ENCODE results near the gene DVL3.
A peak's percentile ranks its signal among the peaks of the same experiment; 100 is the strongest.
"Not testable (repeated sequence)": the region's sequence is repeated elsewhere in the genome, so short reads cannot be mapped to it uniquely, and the experiment has no call there.

Gene DVL3

GRCh38 chr3:184154885-184155643, at the start of gene DVL3:
Gene DVL3, plus strand, starts transcription at chr3:184155377. Its CDS starts 259 bp downstream, at chr3:184155636.
- peak; percentile 81 for DNase-seq

DNA sequence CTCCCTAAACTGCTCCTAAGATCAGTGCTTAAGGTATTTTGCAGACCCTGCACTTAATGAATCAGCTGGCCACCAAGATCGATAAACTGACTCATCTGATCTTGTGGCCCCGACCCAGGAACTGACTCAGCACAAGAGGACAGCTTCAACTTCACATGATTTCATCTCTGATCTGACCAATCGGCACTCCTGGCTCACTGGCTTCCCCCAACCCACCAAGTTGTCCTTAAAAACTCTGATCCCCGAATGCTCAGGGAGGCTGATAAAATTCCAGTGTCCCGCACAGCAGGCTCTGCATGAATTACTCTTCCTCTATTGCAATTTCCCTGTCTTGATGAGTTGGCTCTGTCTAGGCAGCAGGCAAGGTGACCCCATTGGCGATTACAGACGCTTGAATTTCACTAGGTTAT, 44.9 kb upstream of the DVL3 start:
- no peak for DNase-seq

DNA sequence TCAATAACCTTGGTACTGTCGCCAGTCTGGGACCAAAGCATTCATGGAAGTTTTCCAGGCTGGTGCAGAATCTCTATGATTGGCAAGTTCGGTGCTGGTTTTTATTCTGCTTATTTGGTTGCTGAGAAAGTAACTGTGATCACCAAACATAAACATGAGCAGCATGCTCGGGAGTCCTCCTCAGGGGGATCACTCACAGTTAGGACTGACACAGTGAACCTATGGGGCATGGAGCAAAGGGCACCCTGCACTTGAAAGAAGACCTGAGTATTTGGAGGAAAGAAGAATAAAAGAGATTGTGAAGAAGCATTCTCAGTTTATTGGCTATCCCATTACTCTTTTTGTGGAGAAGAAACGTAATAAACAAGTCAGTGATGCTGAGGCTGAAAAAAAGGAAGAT, 39.2 kb upstream of the DVL3 start:
- DNase-seq, result no peak

DNA sequence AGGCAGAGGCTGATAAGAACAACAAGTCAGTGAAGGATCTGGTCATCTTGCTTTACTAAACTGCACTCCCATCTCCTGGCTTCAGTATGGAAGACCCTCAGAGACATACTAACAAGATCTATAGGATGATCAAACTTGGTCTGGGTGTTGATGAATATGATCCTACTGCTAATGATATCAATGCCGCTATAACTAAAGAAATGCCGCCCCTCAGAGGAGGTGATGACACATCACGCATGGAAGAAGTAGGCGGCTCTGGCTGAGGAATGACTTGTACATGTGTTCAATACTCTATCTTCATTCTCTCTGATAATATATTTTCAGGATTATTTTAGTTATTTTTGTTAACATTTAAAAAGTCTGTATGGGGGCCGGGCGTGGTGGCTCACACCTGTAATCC, 37.5 kb upstream of the DVL3 start:
- no peak for DNase-seq

GRCh38 chr3:184121031-184121430, 34.1 kb upstream of the DVL3 start:
- DNase-seq, result not testable (repeated sequence)

GRCh38 chr3:184126006-184126405, 29.2 kb upstream of the DVL3 start:
- no peak for DNase-seq

DNA sequence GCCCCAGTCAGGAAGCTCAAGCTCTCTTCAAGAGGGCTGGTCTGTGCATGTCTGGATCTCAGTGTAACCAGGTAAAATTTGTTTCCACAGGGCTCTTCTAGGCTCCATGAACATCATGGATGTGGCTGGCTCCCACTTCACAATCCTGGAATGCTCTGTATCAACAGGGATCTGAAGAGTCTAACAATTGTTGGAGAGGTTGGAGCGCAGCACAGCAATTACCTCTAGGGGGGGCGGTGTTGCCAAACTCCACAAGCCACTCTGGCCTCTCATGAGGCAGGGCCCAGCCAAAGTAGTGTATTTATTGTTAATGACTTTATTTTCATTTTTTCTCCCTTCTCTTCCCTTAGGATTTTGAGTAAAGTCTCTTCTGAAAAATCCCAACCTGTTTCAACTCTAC, 26.2 kb upstream of the DVL3 start:
- DNase-seq, result no peak

- no peak for DNase-seq
These were observed 22.2 kb upstream of the DVL3 start for GRCh38 chr3:184132945-184133344.

- DNase-seq, result peak; percentile 93
These were observed 21.1 kb upstream of the DVL3 start for GRCh38 chr3:184133840-184134745.

DNA sequence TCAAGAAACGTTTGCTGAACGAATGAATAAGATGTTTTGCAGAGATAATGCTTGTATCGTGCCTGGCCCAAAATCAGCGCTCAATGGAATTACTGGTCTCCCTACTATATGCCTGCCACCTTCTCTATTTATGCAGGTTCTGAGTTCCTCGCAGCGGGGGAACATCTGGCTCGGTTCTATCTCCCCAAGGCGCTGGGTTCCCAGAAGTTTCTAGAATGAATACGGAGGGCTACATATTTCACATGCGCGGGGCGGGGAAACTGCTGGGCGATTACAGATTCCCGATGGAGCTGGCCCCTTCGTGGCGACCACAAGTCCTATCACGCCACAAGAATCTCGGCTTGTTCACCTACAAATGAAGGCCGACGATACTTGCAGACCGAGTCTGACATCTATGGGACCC, 20.4 kb upstream of the DVL3 start:
- DNase-seq, result no peak

- DNase-seq, result peak; percentile 95
These were observed 19.8 kb upstream of the DVL3 start, which contains the start of gene EIF2B5 for GRCh38 chr3:184135149-184135910. Gene EIF2B5, plus strand, starts transcription at chr3:184135358. Its CDS starts 28 bp downstream, at chr3:184135386.

DNA sequence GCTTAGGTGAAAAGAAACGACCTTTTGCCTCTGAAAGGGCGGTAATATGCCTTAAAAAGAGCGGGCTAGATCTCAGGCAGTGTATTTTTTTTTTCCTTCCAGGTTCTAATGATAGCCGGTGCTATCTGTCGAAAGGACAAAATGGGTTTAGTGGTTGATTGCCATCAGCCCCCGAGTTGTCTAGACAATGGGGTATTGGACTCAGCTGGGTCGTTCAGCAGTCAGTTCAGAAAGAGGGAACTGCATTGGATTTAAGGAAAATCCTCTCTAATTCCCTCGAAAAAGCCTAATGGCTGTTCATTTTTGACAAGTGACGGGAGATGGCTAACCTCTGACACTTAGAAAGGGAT, 19.3 kb upstream of the DVL3 start:
- no peak for DNase-seq

- no peak for DNase-seq
These were observed 14.7 kb upstream of the DVL3 start for GRCh38 chr3:184140436-184140835.

DNA sequence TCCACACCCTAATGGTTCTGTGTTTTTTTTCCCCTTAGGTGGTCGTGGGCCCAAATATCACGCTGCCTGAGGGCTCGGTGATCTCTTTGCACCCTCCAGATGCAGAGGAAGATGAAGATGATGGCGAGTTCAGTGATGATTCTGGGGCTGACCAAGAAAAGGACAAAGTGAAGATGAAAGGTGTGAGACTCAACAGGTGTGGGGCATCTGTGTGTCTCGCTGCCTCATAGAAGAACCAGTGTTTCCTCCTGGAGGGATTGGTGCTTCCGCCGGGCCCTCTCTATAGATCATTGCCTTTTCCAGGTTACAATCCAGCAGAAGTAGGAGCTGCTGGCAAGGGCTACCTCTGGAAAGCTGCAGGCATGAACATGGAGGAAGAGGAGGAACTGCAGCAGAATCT, 13.0 kb upstream of the DVL3 start:
- DNase-seq, result no peak

DNA sequence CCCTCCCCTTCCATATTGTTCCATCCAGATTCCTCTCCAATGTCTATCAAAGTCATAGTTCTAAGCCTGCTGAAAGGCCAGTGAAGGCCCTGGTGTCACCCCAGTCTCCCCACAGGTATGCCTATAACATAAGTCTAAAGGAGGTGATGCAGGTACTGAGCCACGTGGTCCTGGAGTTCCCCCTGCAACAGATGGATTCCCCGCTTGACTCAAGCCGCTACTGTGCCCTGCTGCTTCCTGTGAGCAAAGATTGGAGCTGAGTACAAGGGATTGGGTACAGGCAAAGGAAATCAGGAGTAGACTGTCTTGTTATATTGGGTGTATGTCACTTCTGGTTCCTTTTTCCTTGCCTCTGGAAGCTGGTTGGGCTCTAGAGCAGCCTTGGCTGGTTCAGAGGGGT, 11.8 kb upstream of the DVL3 start:
- no peak for DNase-seq

- DNase-seq, result no peak
These were observed 10.7 kb upstream of the DVL3 start for GRCh38 chr3:184144505-184144904.

DNA sequence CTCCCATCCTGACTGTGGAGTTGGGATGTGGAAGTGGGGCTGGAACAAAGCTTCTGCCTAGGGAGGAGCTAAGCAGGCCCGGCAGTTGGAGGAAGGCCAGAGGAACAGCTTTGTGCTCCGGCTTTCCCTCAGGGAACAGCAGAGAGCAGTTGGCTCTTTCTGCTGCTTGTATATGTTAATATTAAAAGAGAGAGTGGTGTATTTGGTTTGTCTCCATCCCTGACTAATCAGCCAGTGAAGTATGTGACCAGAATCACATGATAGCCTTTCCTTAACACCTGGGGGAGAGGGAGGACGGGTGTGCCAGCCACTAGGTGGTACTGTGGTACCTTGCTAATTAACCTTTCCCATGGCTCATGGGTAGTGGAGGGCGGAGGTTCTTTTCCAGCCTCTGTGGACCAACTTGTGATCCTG, 10.1 kb upstream of the DVL3 start:
- peak; percentile 79 for DNase-seq

GRCh38 chr3:184145751-184146270, 9.4 kb upstream of the DVL3 start:
- DNase-seq, result no peak

- DNase-seq, result no peak
These were observed 7.1 kb upstream of the DVL3 start for GRCh38 chr3:184148076-184148475.

GRCh38 chr3:184149123-184149522, 6.1 kb upstream of the DVL3 start:
- DNase-seq, result no peak

- DNase-seq, result not testable (repeated sequence)
These were observed 5.4 kb upstream of the DVL3 start for GRCh38 chr3:184149770-184150169.

DNA sequence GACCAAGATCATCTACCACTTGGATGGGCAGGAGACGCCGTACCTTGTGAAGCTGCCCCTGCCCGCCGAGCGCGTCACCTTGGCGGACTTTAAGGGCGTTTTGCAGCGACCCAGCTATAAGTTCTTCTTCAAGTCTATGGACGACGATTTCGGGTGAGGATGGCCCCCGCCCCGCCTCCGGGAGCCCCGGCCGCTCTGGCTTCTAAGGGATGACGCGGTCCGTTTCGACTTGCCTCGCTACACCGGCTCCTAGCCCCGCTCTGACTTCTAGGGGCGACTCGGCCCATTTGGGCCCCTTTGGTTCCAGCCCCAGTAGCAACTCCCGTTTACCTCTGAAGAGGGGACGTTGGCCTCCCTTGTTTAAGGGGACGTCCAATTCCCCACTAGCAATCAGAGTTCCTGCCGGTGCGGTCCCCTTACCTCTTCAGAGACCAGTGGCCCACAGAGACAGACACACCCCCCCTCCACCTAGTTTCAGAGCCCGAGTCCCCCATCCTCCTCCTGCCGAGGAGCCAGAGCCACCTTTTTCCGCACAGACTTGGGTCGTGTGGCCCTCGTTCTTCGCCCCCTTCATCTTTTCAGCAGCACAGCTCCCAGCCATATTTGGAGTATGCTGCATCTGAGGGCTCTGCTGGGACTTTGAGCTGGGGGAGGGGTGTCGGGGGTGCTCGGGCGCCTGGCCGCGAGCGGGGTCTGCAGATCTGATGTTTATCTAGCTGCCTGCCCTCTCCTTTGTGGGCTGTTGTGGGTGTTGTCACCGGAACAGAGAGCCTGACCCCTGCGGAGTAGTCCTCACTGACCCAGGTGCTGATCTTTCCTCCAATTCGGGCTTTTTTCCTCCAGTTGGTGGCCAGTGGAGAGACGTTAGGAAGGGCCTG, 706 bp downstream of the DVL3 start:
- peak; percentile 54 for DNase-seq

All from femur (tissue), 1 donor.